Duodenal mucosa (tissue), 2 donors: ENCODE measurements around the gene FHAD1.

ENCODE experiments used
- H3K27ac ChIP-seq: one replicate; pipeline ENCODE4 v1.7.0; 2013; ENCODE audit warnings: low read depth, low read length
- H3K27me3 ChIP-seq, 2 donors: one replicate each; pipeline ENCODE4 v1.7.0; 2013; ENCODE audit warnings: low read length in 2 of 2, control low read depth in 1 of 2; ENCODE audit not compliant: insufficient read depth in 2 of 2, control insufficient read depth in 1 of 2
- H3K36me3 ChIP-seq, 2 donors: one replicate each; pipeline ENCODE4 v1.7.0; 2013; ENCODE audit warnings: low read length in 2 of 2, control low read depth in 1 of 2; ENCODE audit not compliant: insufficient read depth in 2 of 2, control insufficient read depth in 1 of 2
- H3K4me1 ChIP-seq, 2 donors: one replicate each; pipeline ENCODE4 v1.7.0; 2013; ENCODE audit warnings: low read length in 2 of 2, control low read depth in 1 of 2; ENCODE audit not compliant: insufficient read depth in 2 of 2, control insufficient read depth in 1 of 2
- H3K4me3 ChIP-seq, 2 donors: one replicate each; pipeline ENCODE4 v1.7.0; 2013; ENCODE audit warnings: low read length in 2 of 2, low read depth in 1 of 2
- H3K9ac ChIP-seq, 2 donors: one replicate each; pipeline ENCODE4 v1.7.0; 2013; ENCODE audit warnings: low read length in 2 of 2, low read depth in 1 of 2
- H3K9me3 ChIP-seq, 2 donors: one replicate each; pipeline ENCODE4 v1.7.0; 2013; ENCODE audit warnings: low read length in 2 of 2, control low read depth in 1 of 2; ENCODE audit not compliant: control insufficient read depth in 1 of 2

Gene FHAD1

GRCh38 chr1:15226388-15227255 is 20.4 kb upstream of the FHAD1 start:
- peaks cover 4 to 25% of the 10 kb centered on the region in 2 donors for H3K4me1 ChIP-seq
- no peak overlapping the region for H3K4me3 ChIP-seq
- H3K36me3 ChIP-seq, result no peaks in the 10 kb centered on the region
- H3K27me3 ChIP-seq, result no peaks in the 10 kb centered on the region
- no peak overlapping the region for H3K9ac ChIP-seq
- H3K9me3 ChIP-seq, result no peaks in the 10 kb centered on the region
- H3K27ac ChIP-seq, result no peak overlapping the region

DNA sequence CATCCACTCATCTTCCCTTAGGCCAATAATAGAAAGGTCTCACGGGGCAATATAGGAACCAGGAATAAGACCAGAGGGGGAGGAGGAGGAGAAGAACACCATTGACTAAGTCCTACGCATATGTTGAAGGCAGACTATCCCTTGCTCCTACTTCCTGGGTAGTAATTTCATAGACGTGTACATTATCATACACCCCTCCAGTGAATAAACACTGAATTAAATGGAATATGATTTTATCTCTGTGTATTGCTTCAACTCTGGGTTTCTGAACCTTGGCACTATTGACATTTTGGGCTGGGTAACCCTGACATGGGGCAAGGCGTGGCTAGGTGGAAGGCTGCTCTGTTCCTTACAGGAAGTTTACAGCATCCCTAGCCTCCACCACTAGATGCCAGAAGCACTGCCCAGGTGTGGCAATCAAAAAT is 17.3 kb upstream of the FHAD1 start:
- no peaks in the 10 kb centered on the region for H3K27me3 ChIP-seq
- H3K4me3 ChIP-seq, result no peak overlapping the region
- no peaks in the 10 kb centered on the region for H3K36me3 ChIP-seq
- H3K4me1 ChIP-seq, result peaks cover 0 to 12% of the 10 kb centered on the region in 2 donors
- H3K9ac ChIP-seq, result no peak overlapping the region
- H3K27ac ChIP-seq, result no peak overlapping the region
- no peaks in the 10 kb centered on the region for H3K9me3 ChIP-seq

DNA sequence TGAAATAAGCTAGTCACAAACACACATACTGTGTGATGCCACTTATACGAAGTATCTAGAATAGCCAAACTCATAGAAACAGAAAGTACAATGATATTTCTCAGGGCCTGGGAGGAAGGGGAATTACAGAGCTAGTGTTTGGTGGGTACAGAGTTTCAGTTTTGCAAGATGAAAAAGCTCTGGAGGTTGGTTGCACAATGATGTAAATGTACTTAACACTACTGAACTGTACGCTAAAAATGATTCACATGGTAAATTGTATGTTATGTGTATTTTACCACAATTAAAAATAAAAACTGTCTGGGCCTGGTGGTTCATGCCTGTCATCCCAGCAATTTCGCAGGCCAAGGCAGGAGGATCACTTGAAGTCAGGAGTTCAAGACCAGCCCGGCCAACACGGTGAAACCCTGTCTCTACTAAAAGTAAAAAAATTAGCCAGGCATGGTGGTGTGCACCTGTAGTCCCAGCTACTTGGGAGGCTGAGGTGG is 15.3 kb upstream of the FHAD1 start:
- H3K4me1 ChIP-seq, result peaks cover 0 to 12% of the 10 kb centered on the region in 2 donors
- no peak overlapping the region for H3K4me3 ChIP-seq
- no peaks in the 10 kb centered on the region for H3K27me3 ChIP-seq
- no peak overlapping the region for H3K27ac ChIP-seq
- H3K9me3 ChIP-seq, result no peaks in the 10 kb centered on the region
- no peaks in the 10 kb centered on the region for H3K36me3 ChIP-seq
- H3K9ac ChIP-seq, result no peak overlapping the region

DNA sequence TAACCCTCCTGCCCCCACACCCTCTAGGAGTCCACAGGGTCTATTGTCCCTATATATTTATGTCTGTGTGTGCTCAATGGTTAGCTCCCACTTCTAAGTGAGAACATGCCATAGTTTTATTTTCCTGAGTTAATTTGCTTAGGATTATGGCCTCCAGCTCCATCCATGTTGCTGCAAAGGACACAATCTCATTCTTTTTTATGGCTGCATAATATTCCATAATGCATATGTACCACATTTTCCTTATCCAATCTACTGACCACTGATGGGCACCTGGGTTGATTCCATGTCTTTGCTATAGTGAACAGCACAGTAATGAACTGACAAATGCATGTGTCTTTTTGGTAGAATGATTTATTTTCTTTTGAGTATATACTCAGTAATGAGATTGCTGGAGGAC is 13.3 kb upstream of the FHAD1 start:
- Histone ChIP-seq H3K36me3 (no peaks in the 10 kb centered on the region), H3K27me3 (no peaks in the 10 kb centered on the region), H3K4me1 (peaks cover 0 to 12% of the 10 kb centered on the region in 2 donors), H3K27ac (no peak overlapping the region), H3K9me3 (no peaks in the 10 kb centered on the region), H3K9ac (no peak overlapping the region), H3K4me3 (no peak overlapping the region)

DNA sequence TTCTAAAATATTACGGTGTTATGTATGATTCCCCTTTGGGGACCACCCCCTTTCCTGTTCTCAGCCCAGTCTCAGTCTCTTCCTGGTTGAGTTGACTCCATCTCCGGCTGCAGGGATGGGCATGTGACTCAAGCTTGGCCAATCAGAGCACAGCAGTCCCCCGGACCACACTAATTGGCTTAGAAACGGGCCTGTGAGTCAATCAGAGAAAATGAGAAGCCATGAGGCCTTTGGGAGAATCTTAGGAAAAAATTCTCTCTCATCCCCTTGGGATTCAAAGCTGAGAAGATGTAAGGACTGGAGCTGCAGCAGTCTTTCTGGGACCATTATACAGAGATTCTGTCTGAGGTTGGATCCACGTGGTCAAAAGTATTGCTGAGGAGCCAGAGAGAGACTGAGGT is 10.7 kb upstream of the FHAD1 start:
- H3K4me3 ChIP-seq, result no peak overlapping the region
- no peak overlapping the region for H3K9ac ChIP-seq

GRCh38 chr1:15236746-15237145 is 10.3 kb upstream of the FHAD1 start:
- H3K4me1 ChIP-seq, result no peaks in the 10 kb centered on the region
- H3K27me3 ChIP-seq, result no peaks in the 10 kb centered on the region
- no peaks in the 10 kb centered on the region for H3K9me3 ChIP-seq
- no peak overlapping the region for H3K27ac ChIP-seq
- no peaks in the 10 kb centered on the region for H3K36me3 ChIP-seq
- H3K9ac ChIP-seq, result no peak overlapping the region
- H3K4me3 ChIP-seq, result no peak overlapping the region

More for the DNA sequence above, 10.7 kb upstream of the FHAD1 start:
- H3K36me3 ChIP-seq, result no peaks in the 10 kb centered on the region
- no peaks in the 10 kb centered on the region for H3K4me1 ChIP-seq
- no peaks in the 10 kb centered on the region for H3K27me3 ChIP-seq
- no peaks in the 10 kb centered on the region for H3K9me3 ChIP-seq
- no peak overlapping the region for H3K27ac ChIP-seq

GRCh38 chr1:15238789-15239188 is 8.2 kb upstream of the FHAD1 start:
- H3K27me3 ChIP-seq, result no peaks in the 10 kb centered on the region

GRCh38 chr1:15242766-15243165 is 4.3 kb upstream of the FHAD1 start:
- no peaks in the 10 kb centered on the region for H3K36me3 ChIP-seq
- peaks cover 4% of the 10 kb centered on the region in 2 donors for H3K4me1 ChIP-seq
- no peak overlapping the region for H3K9ac ChIP-seq
- no peak overlapping the region for H3K27ac ChIP-seq
- H3K4me3 ChIP-seq, result no peak overlapping the region
- no peaks in the 10 kb centered on the region for H3K9me3 ChIP-seq
- no peaks in the 10 kb centered on the region for H3K27me3 ChIP-seq

More at GRCh38 chr1:15238789-15239188, 8.2 kb upstream of the FHAD1 start:
- Histone ChIP-seq H3K4me3 (no peak overlapping the region), H3K4me1 (no peaks in the 10 kb centered on the region), H3K9me3 (no peaks in the 10 kb centered on the region), H3K27ac (no peak overlapping the region), H3K9ac (no peak overlapping the region), H3K36me3 (no peaks in the 10 kb centered on the region)

GRCh38 chr1:15243275-15244043 is 3.6 kb upstream of the FHAD1 start:
- Histone ChIP-seq H3K27ac (no peak overlapping the region), H3K9ac (no peak overlapping the region), H3K9me3 (no peaks in the 10 kb centered on the region), H3K4me1 (peaks cover 4 to 5% of the 10 kb centered on the region in 2 donors), H3K4me3 (no peak overlapping the region), H3K36me3 (no peaks in the 10 kb centered on the region), H3K27me3 (no peaks in the 10 kb centered on the region)

- Histone ChIP-seq H3K4me1 (peaks cover 4 to 5% of the 10 kb centered on the region in 2 donors), H3K9ac (no peak overlapping the region), H3K27ac (no peak overlapping the region), H3K36me3 (no peaks in the 10 kb centered on the region), H3K27me3 (no peaks in the 10 kb centered on the region), H3K9me3 (no peaks in the 10 kb centered on the region), H3K4me3 (no peak overlapping the region)
These were observed 2.2 kb upstream of the FHAD1 start for GRCh38 chr1:15244813-15245212.
